IMR-90 (cell line): ENCODE results near the gene CADM2. TPM values are rescaled to one million over a fixed set of nuclear protein-coding genes. Genes with fewer than 3 reads are reported as not detected.

Experiments
- ATAC-seq: fragments of 200-7000 bp; cut with Tn5 transposase; 2 replicates; pipeline ENCODE4 v1.9.1; 2020; ENCODE audit warnings: low read depth, mild to moderate bottlenecking, moderate library complexity
- BruUV-seq: library from RNA; stranded (reverse); fragments of 400-500 nt; replicated peaks from 2 replicates; lab custom pipeline; 2021; lab: Mats Ljungman, UMichigan
- CTCF ChIA-PET: fragments of 300-600 bp; formaldehyde crosslinking; extraction: SDS; loops from one replicate; lab custom pipeline; 2021; ENCODE audit warnings: antibody characterized with exemption; lab: Yijun Ruan, JAX
- POLR2A ChIA-PET: fragments of 300-600 bp; sonication (Branson Sonifier 250); formaldehyde crosslinking; loops from one replicate; lab custom pipeline; 2022; ENCODE audit warnings: antibody characterized with exemption; ENCODE audit not compliant: unreplicated experiment; lab: Charles Lee
- DNase-seq: peaks from one replicate; pipeline ENCODE4 v3.0.0; 2013
- H2AFZ ChIP-seq: replicated peaks from 2 replicates; pipeline ENCODE3; 2013; ENCODE audit warnings: low read length, mild to moderate bottlenecking; ENCODE audit not compliant: poor library complexity
- H2AK5ac ChIP-seq: 2 replicates; pipeline ENCODE4 v1.6.1; 2013; ENCODE audit warnings: low read depth, low read length, inconsistent platforms
- H2AK9ac ChIP-seq: replicated peaks from 2 replicates; pipeline ENCODE3; 2013; ENCODE audit warnings: mild to moderate bottlenecking, low read depth, low read length, moderate library complexity; ENCODE audit not compliant: poor library complexity
- H2BK120ac ChIP-seq: 2 replicates; pipeline ENCODE4 v1.6.1; 2013; ENCODE audit warnings: low read depth, low read length, inconsistent platforms
- H2BK15ac ChIP-seq: 3 replicates; pipeline ENCODE4 v1.6.1; 2013; ENCODE audit warnings: low read depth, low read length, inconsistent platforms
- H2BK20ac ChIP-seq: 2 replicates; pipeline ENCODE4 v1.6.1; 2013; ENCODE audit warnings: low read depth, mild to moderate bottlenecking, inconsistent platforms, low read length, moderate library complexity
- H2BK5ac ChIP-seq: 2 replicates; pipeline ENCODE4 v1.6.1; 2013; ENCODE audit warnings: mild to moderate bottlenecking, low read depth, low read length, inconsistent platforms; ENCODE audit not compliant: poor library complexity, severe bottlenecking
- H3K14ac ChIP-seq: replicated peaks from 2 replicates; pipeline ENCODE4 v1.6.1; 2013; ENCODE audit warnings: low read depth, low read length, inconsistent platforms
- H3K18ac ChIP-seq: 2 replicates; pipeline ENCODE4 v1.6.1; 2013; ENCODE audit warnings: low read depth, low read length, control low read depth
- H3K23ac ChIP-seq: 2 replicates; pipeline ENCODE4 v1.6.1; 2013; ENCODE audit warnings: low read depth, low read length, inconsistent platforms
- H3K27ac ChIP-seq: 2 replicates; pipeline ENCODE4 v1.5.1; 2013; ENCODE audit warnings: mild to moderate bottlenecking, control low read depth, low read length; ENCODE audit not compliant: insufficient read depth
- H3K27me3 ChIP-seq: 2 replicates; pipeline ENCODE4 v1.6.1; 2013; ENCODE audit warnings: low read length; ENCODE audit not compliant: control insufficient read depth, insufficient read depth
- H3K36me3 ChIP-seq: 2 replicates; pipeline ENCODE4 v1.6.1; 2013; ENCODE audit warnings: low read length, mixed read lengths; ENCODE audit not compliant: control insufficient read depth, insufficient read depth
- H3K4ac ChIP-seq: 2 replicates; pipeline ENCODE4 v1.6.1; 2013; ENCODE audit warnings: low read depth, low read length, inconsistent platforms
- H3K4me1 ChIP-seq: 2 replicates; pipeline ENCODE4 v1.6.1; 2013; ENCODE audit warnings: low read length, mixed read lengths; ENCODE audit not compliant: control insufficient read depth, insufficient read depth
- H3K4me2 ChIP-seq: 2 replicates; pipeline ENCODE4 v1.6.1; 2013; ENCODE audit warnings: low read depth, mild to moderate bottlenecking, control low read depth, low read length, moderate library complexity
- H3K4me3 ChIP-seq: 2 replicates; pipeline ENCODE4 v1.5.1; 2013; ENCODE audit warnings: low read depth, mild to moderate bottlenecking, control low read depth, low read length, moderate library complexity; ENCODE audit not compliant: insufficient read depth
- H3K56ac ChIP-seq: 2 replicates; pipeline ENCODE4 v1.6.1; 2013; ENCODE audit warnings: low read length, inconsistent platforms; ENCODE audit not compliant: insufficient read depth; ENCODE audit errors: extremely low read depth
- H3K79me1 ChIP-seq, 2 experiments: 2 replicates each; pipeline ENCODE4 v1.6.1; 2013; ENCODE audit warnings: low read length in 2 of 2, inconsistent platforms in 1 of 2, low read depth in 1 of 2
- H3K9ac ChIP-seq: 2 replicates; pipeline ENCODE4 v1.6.1; 2013; ENCODE audit warnings: low read depth, low read length, control low read depth
- H3K9me1 ChIP-seq: 2 replicates; pipeline ENCODE4 v1.6.1; 2013; ENCODE audit warnings: low read length, inconsistent platforms; ENCODE audit not compliant: insufficient read depth
- H3K9me3 ChIP-seq: 2 replicates; pipeline ENCODE4 v1.6.1; 2013; ENCODE audit warnings: low read length; ENCODE audit not compliant: control insufficient read depth, insufficient read depth
- H4K20me1 ChIP-seq: 2 replicates; pipeline ENCODE4 v1.6.1; 2013; ENCODE audit warnings: low read length, inconsistent platforms; ENCODE audit not compliant: insufficient read depth
- H4K5ac ChIP-seq: 2 replicates; pipeline ENCODE4 v1.6.1; 2013; ENCODE audit warnings: mild to moderate bottlenecking, low read depth, low read length, control low read depth
- H4K8ac ChIP-seq, 2 experiments: 2 replicates each; pipeline ENCODE4 v1.6.1; 2013; ENCODE audit warnings: low read depth in 2 of 2, low read length in 2 of 2, control low read depth in 1 of 2, inconsistent platforms in 1 of 2
- H4K91ac ChIP-seq: 2 replicates; pipeline ENCODE4 v1.6.1; 2013; ENCODE audit warnings: low read depth, low read length, inconsistent platforms; ENCODE audit not compliant: insufficient read depth
- CTCF ChIP-seq: conservative IDR thresholded peaks from 2 replicates; pipeline ENCODE4 v1.5.1; 2012; ENCODE audit warnings: mild to moderate bottlenecking, low read depth, low read length, improper control_type of control experiment
- MAFK ChIP-seq: IDR thresholded peaks from 2 replicates; pipeline ENCODE4 v1.6.1; 2012; ENCODE audit warnings: low read depth, low read length, improper control_type of control experiment
- MAZ ChIP-seq: IDR thresholded peaks from 2 replicates; pipeline ENCODE4 v1.6.1; 2012; ENCODE audit warnings: low read depth, mild to moderate bottlenecking, low read length, improper control_type of control experiment, moderate library complexity, borderline replicate concordance
- MXI1 ChIP-seq: IDR thresholded peaks from 2 replicates; pipeline ENCODE4 v1.6.1; 2012; ENCODE audit warnings: low read depth, mild to moderate bottlenecking, low read length, moderate library complexity, borderline replicate concordance
- RAD21 ChIP-seq: IDR thresholded peaks from 2 replicates; pipeline ENCODE4 v1.6.1; 2012; ENCODE audit warnings: low read length, improper control_type of control experiment
- SMC3 ChIP-seq: fragments of 150-350 bp; IDR thresholded peaks from 2 replicates; pipeline ENCODE4 v1.6.1; 2016; ENCODE audit warnings: low read depth, mild to moderate bottlenecking, antibody characterized with exemption, low read length, moderate library complexity
- USF2 ChIP-seq: fragments of 150-350 bp; IDR thresholded peaks from 2 replicates; pipeline ENCODE4 v1.6.1; 2017; ENCODE audit warnings: mild to moderate bottlenecking, antibody characterized with exemption, low read length, low read depth
- WGBS, 2 experiments: methylation state at CpG; one replicate each; pipeline versions ENCODE4 v1.1.5 to v1.1.7; 2013; ENCODE audit warnings: missing lambda C conversion rate in 2 of 2; ENCODE audit not compliant: insufficient read length in 1 of 2; ENCODE audit errors: extremely low coverage in 2 of 2; 5-methylcytosine and 5-hydroxymethylcytosine counted together
- dilution Hi-C: fragments of 300-500 bp; cut with HindIII; formaldehyde crosslinking; loops from one replicate; pipeline ENCODE4 v1.14.3; 2018; ENCODE audit warnings: low sequenced_read_pairs; ENCODE audit not compliant: unreplicated experiment
- in situ Hi-C: fragments of 300-500 bp; cut with MboI; formaldehyde crosslinking; loops from 3 replicates; pipeline ENCODE4 v1.14.3; 2019; ENCODE audit warnings: low sequenced_read_pairs, inconsistent platforms, mixed read lengths
- intact Hi-C: fragments of 100-400 bp; cut with micrococcal nuclease; formaldehyde crosslinking; loops from 2 replicates; pipeline ENCODE4 v1.10.0; 2022
- polyA plus RNA-seq, 3 experiments: library from polyadenylated mRNA; depleted of rRNA; stranded (reverse); fragments of >200 nt; gene quantifications; 2 replicates each; pipeline ENCODE4 v1.2.3, GENCODE V29; 2012; ENCODE audit warnings: low replicate concordance in 1 of 3
- total RNA-seq: library from RNA; depleted of rRNA; stranded (reverse); fragments of >200 nt; gene quantifications from 2 replicates; pipeline ENCODE4 v1.2.3, GENCODE V29; 2012
- TF ChIP-seq, protein P1 (sequence below): fragments of 150-350 bp; IDR thresholded peaks from 2 replicates; pipeline ENCODE4 v1.6.1; 2016; ENCODE audit warnings: low read depth, mild to moderate bottlenecking, low read length, moderate library complexity, borderline replicate concordance

Gene CADM2
- total and polyA plus RNA-seq, 2 of the 4 experiments (the other 2 are of a cell fraction), result not detected

DNA sequence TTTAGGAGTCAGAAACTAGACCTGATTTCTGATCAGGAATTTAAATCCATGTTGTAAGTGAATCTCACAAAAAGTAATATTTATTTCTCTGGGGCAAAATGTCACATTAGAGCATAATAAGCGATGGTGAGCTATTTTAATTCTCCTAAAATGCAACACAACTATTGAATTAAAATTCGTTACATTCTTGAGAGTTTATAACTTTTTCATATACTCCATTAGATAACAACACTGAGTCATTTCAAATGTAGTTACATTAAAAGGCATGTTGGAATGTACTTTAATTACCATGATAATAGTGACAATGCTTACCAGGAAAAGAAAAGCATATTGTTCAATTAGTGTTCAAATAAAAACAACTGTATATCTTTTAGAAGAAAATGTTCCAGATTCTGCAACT, 116.9 kb downstream of the CADM2 start:
- H2BK20ac ChIP-seq, result no peak overlapping the region
- H3K4me3 ChIP-seq, result no peak overlapping the region
- no peak overlapping the region for H2BK15ac ChIP-seq
- POLR2A ChIA-PET, result no interaction called here
- no peak overlapping the region for H4K8ac ChIP-seq
- H3K27ac ChIP-seq, result no peak overlapping the region
- H2BK5ac ChIP-seq, result no peak overlapping the region
- H3K4me2 ChIP-seq, result no peak overlapping the region
- DNase-seq (no peak), ATAC-seq (no peak)
- H3K36me3 ChIP-seq, result no peaks in the 10 kb centered on the region
- no peaks in the 10 kb centered on the region for H3K9me1 ChIP-seq
- H4K5ac ChIP-seq, result no peak overlapping the region
- H3K27me3 ChIP-seq, result no peaks in the 10 kb centered on the region
- H4K20me1 ChIP-seq, result no peaks in the 10 kb centered on the region
- TF ChIP-seq, protein P1, sequence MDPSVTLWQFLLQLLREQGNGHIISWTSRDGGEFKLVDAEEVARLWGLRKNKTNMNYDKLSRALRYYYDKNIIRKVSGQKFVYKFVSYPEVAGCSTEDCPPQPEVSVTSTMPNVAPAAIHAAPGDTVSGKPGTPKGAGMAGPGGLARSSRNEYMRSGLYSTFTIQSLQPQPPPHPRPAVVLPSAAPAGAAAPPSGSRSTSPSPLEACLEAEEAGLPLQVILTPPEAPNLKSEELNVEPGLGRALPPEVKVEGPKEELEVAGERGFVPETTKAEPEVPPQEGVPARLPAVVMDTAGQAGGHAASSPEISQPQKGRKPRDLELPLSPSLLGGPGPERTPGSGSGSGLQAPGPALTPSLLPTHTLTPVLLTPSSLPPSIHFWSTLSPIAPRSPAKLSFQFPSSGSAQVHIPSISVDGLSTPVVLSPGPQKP, result no peak
- TF ChIP-seq SMC3, result no peak
- no peak for TF ChIP-seq CTCF
- TF ChIP-seq USF2, result no peak
- TF ChIP-seq MAFK, result no peak
- TF ChIP-seq MXI1, result no peak
- TF ChIP-seq RAD21, result no peak
- no peak for TF ChIP-seq MAZ
- dilution Hi-C loops (no loop called here), in situ Hi-C loops (no loop called here), intact Hi-C loops (no loop called here)
- CTCF ChIA-PET, result no interaction called here
- H3K4ac ChIP-seq, result no peak overlapping the region
- no peak overlapping the region for H2BK120ac ChIP-seq
- no peaks in the 10 kb centered on the region for H3K9me3 ChIP-seq
- no peak overlapping the region for H2AK5ac ChIP-seq
- H2AFZ ChIP-seq, result no peak overlapping the region
- H3K23ac ChIP-seq, result no peak overlapping the region
- H2AK9ac ChIP-seq, result no peak overlapping the region
- H3K9ac ChIP-seq, result no peak overlapping the region
- H3K4me1 ChIP-seq, result no peaks in the 10 kb centered on the region
- H3K18ac ChIP-seq, result no peak overlapping the region
- no peak overlapping the region for H4K91ac ChIP-seq
- no peak overlapping the region for H3K14ac ChIP-seq
- no peak overlapping the region for H3K56ac ChIP-seq
- WGBS, 2 experiments, result no CpG with 5 or more reads among the region's 2 CpGs
- no peaks in the 10 kb centered on the region for H3K79me1 ChIP-seq
- BruUV-seq, result no TSS peak
